HepG2 (cell line): ENCODE measurements around the gene KISS1R. TPM values are rescaled to one million over a fixed set of nuclear protein-coding genes. Genes with fewer than 3 reads are reported as not detected.

Experiments used
- CREB1 ChIP-seq, 2 experiments: fragments of 450-650 bp in 1 of 2; IDR thresholded peaks; 2 replicates each; pipeline ENCODE4 v1.6.1; 2016 to 2017; ENCODE audit warnings: control low read depth in 1 of 2, mild to moderate bottlenecking in 1 of 2, missing compliant biosample characterization in 1 of 2, missing genetic modification characterization in 1 of 2
- HHEX ChIP-seq: IDR thresholded peaks from 2 replicates; pipeline ENCODE4 v1.6.1; 2016; ENCODE audit warnings: control low read depth
- KIAA2018 ChIP-seq: sonication (generic); formaldehyde crosslinking; IDR thresholded peaks from 2 replicates; pipeline ENCODE4 v1.5.0; 2020; ENCODE audit warnings: mild to moderate bottlenecking, missing genetic modification reagents, borderline replicate concordance
- KLF12 ChIP-seq: sonication (generic); formaldehyde crosslinking; IDR thresholded peaks from 2 replicates; pipeline ENCODE4 v1.4.0; 2020; ENCODE audit warnings: missing genetic modification reagents, borderline replicate concordance
- NRL ChIP-seq: sonication (generic); formaldehyde crosslinking; IDR thresholded peaks from 2 replicates; pipeline ENCODE4 v1.5.0; 2020; ENCODE audit warnings: missing genetic modification reagents, mild to moderate bottlenecking, moderate library complexity, borderline replicate concordance
- RBFOX2 ChIP-seq: fragments of 200-400 bp; formaldehyde crosslinking; IDR thresholded peaks from 2 replicates; pipeline ENCODE4 v1.6.1; 2017; ENCODE audit warnings: low read depth, mild to moderate bottlenecking, low read length
- REL ChIP-seq: sonication (generic); formaldehyde crosslinking; conservative IDR thresholded peaks from 2 replicates; pipeline ENCODE4 v1.8.0; 2022; ENCODE audit warnings: mild to moderate bottlenecking, missing genetic modification reagents, moderate library complexity
- TCF7 ChIP-seq: sonication (generic); IDR thresholded peaks from 2 replicates; pipeline ENCODE4 v1.6.1; 2016; ENCODE audit warnings: antibody characterized with exemption, low read depth
- ZBTB39 ChIP-seq: sonication (generic); formaldehyde crosslinking; IDR thresholded peaks from 2 replicates; pipeline ENCODE4 v1.5.0; 2020; ENCODE audit warnings: missing genetic modification reagents
- ZFY ChIP-seq: sonication (generic); formaldehyde crosslinking; IDR thresholded peaks from 2 replicates; pipeline ENCODE4 v1.4.0; 2020; ENCODE audit warnings: missing genetic modification reagents
- polyA plus RNA-seq, 8 experiments: library from polyadenylated mRNA; depleted of rRNA in 3 of 8; stranded (reverse) in 7 of 8; unstranded in 1 of 8; fragments of >200 nt; fragmentation: Illumina TruSeq in 4 of 8; extraction: Trizol in 4 of 8; gene quantifications; 2 replicates each; pipeline versions ENCODE4 v1.2.1 to v1.2.3, GENCODE V29; 2011 to 2016; ENCODE audit warnings: low read depth in 4 of 8, missing spikeins in 1 of 8, mixed read lengths in 1 of 8; ENCODE audit not compliant: insufficient read depth in 1 of 8
- total RNA-seq, 5 experiments: library from RNA; depleted of rRNA; stranded (reverse); fragments of >200 nt; fragmentation: Illumina TruSeq; extraction: Trizol; gene quantifications; 2 replicates each; pipeline ENCODE4 v1.2.3, GENCODE V29; 2016; ENCODE audit warnings: low read depth in 1 of 5
- TF ChIP-seq, protein P1 (sequence below): IDR thresholded peaks from 2 replicates; pipeline ENCODE4 v1.6.1; 2012; ENCODE audit warnings: inconsistent platforms
- TF ChIP-seq, protein P2 (sequence below): IDR thresholded peaks from 2 replicates; pipeline ENCODE4 v1.6.1; 2016; ENCODE audit warnings: missing biosample characterization, missing genetic modification reagents, low read depth

The KISS1R gene
- total and polyA plus RNA-seq, 2 of the 13 experiments (the other 11 are each of a cell fraction or from before 2014, with no cell fraction given), result 1.1 to 10.2 TPM

DNA sequence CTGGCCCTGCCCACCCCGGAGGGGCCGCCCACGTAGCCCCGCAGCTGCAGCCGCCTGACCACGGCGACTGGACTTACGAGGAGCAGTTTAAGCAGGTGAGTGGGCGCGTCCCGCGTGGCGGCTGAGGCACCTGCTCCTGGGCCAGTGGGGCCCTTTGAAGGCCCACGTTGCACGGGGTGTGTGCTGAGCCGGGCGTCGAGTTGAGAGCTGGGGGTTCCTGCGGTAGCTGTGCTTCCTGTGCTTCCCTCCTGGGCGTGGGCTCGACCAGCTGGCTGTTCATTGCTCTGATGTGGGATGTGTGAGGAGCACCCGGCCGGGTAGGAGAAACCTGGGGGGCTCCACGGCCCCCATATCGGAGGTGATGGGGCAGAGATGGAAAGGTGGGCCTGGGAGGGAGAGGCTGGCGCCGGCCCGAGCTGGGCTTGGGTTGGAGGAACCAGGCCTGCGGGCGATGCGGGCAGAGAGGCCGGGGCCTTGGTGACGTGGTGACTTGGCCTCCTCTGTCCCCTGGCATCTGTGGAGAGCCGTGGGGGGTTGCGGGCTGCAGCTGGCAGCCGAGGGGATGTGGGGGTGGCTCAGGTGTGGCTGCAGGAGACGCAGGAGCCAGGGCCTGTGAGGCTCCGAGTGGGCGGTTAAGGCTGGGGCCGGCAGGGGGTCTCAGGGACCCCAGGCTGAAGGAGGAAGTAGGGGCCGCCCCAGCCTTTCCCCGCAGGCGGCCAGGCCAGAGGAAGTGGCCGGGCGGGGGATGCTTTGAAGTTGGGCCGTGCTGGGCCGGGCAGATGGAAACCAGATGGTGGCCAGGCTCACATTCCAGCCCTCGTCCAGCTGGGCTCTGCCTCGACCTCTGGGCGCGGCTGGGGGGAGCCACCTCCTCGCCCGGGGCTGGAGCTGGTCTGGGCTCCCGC lies 15.8 kb downstream of the KISS1R start (continued):
- TF ChIP-seq KIAA2018 (no peak), REL (CRISPR knock-in tag) (no peak), CREB1 (IDR thresholded peaks at IDR 0.05) (no peak), CREB1 (CRISPR knock-in tag; IDR thresholded peaks at IDR 0.05) (no peak), ZFY (CRISPR knock-in tag) (no peak; the same call in 1 of the 2 replicates), KLF12 (CRISPR knock-in tag) (0 out of 2 replicates have a peak, but pooled peaks have one; percentile 25), ZBTB39 (CRISPR knock-in tag) (no peak), HHEX (no peak), TCF7 (peak; percentile 71; the same call in 1 of the 2 replicates), NRL (no peak), RBFOX2 (peak; percentile 88)
- TF ChIP-seq, protein P1, sequence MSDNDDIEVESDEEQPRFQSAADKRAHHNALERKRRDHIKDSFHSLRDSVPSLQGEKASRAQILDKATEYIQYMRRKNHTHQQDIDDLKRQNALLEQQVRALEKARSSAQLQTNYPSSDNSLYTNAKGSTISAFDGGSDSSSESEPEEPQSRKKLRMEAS, result peak; percentile 56; the same call in 1 of the 2 replicates
- TF ChIP-seq, protein P2, sequence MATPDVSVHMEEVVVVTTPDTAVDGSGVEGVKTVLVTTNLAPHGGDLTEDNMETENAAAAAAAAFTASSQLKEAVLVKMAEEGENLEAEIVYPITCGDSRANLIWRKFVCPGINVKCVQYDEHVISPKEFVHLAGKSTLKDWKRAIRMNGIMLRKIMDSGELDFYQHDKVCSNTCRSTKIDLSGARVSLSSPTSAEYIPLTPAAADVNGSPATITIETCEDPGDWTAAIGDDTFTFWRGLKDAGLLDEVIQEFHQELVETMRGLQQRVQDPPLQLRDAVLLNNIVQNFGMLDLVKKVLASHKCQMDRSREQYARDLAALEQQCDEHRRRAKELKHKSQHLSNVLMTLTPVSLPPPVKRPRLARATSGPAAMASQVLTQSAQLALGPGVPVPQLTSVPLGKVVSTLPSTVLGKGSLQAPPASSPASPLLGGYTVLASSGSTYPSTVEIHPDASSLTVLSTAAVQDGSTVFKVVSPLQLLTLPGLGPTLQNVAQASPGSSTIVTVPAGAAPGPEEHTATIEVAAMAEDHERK (CRISPR knock-in tag), result no peak
